ENCODE results near the gene GAB3. TPM values are rescaled to one million over a fixed set of nuclear protein-coding genes. Genes with fewer than 3 reads are reported as not detected.

GAB3 gene
- total and polyA plus RNA-seq, 12 donors = 1.9 to 11.8 (median 5.0) TPM

- 49 to 54% (median 51%) methylated on average over 6 of the region's 6 CpGs for WGBS, 4 donors
Measured at GRCh38 chrX:154719132-154719675, 31.7 kb downstream of the GAB3 start.

GRCh38 chrX:154718616-154719015 is 32.3 kb downstream of the GAB3 start:
- Histone ChIP-seq H3K4me3 (no peak overlapping the region), H3K27ac (peak overlapping the region in 2 of 5 donors; percentile 38 to 57), H3K36me3 (replicated peaks in 1 of 2) (no peaks in the 10 kb centered on the region), H3K4me1 (replicated peaks in 1 of 2) (peaks cover 0 to 10% of the 10 kb centered on the region in 2 donors), H3K27me3 (no peaks in the 10 kb centered on the region), H3K9me3 (replicated peaks in 1 of 3) (no peaks in the 10 kb centered on the region)
- WGBS, 4 donors = 70 to 76% (median 73%) methylated on average over 1 of the region's 1 CpG
- intact Hi-C loops (cut with DNase I) = no loop called here
- TF ChIP-seq POLR2A (IDR thresholded peaks at IDR 0.05) = no peak
- no peak for TF ChIP-seq CTCF (IDR thresholded peaks at IDR 0.05)
- no peak for DNase-seq

More at GRCh38 chrX:154719132-154719675, 31.7 kb downstream of the GAB3 start:
- H3K4me1 ChIP-seq (replicated peaks in 1 of 2) = peaks cover 0 to 10% of the 10 kb centered on the region in 2 donors
- no peaks in the 10 kb centered on the region for H3K27me3 ChIP-seq
- TF ChIP-seq CTCF (IDR thresholded peaks at IDR 0.05) (no peak), POLR2A (IDR thresholded peaks at IDR 0.05) (no peak)
- H3K36me3 ChIP-seq (replicated peaks in 1 of 2) = no peaks in the 10 kb centered on the region
- intact Hi-C loops (cut with DNase I) = no loop called here
- H3K9me3 ChIP-seq (replicated peaks in 1 of 3) = no peaks in the 10 kb centered on the region
- peak overlapping the region in 2 of 5 donors; percentile 38 to 57 for H3K27ac ChIP-seq
- DNase-seq = no peak
- H3K4me3 ChIP-seq = no peak overlapping the region

- 44 to 66% (median 52%) methylated on average over 6 to 7 of the region's 7 CpGs for WGBS, 4 donors
- DNase-seq = peak in 1 of 7 donors; percentile 59
- Histone ChIP-seq H3K4me3 (no peak overlapping the region), H3K4me1 (replicated peaks in 1 of 2) (peaks cover 0 to 10% of the 10 kb centered on the region in 2 donors), H3K27ac (peak overlapping the region in 2 of 5 donors; percentile 38 to 54), H3K36me3 (replicated peaks in 1 of 2) (no peaks in the 10 kb centered on the region), H3K9me3 (replicated peaks in 1 of 3) (no peaks in the 10 kb centered on the region), H3K27me3 (no peaks in the 10 kb centered on the region)
- TF ChIP-seq POLR2A (IDR thresholded peaks at IDR 0.05) (no peak), CTCF (IDR thresholded peaks at IDR 0.05) (no peak)
- intact Hi-C loops (cut with DNase I) = no loop called here
Measured at GRCh38 chrX:154717824-154718223, 33.1 kb downstream of the GAB3 start.

GRCh38 chrX:154715825-154716224 is 35.1 kb downstream of the GAB3 start:
- H3K4me3 ChIP-seq = no peak overlapping the region
- intact Hi-C loops (cut with DNase I) = no loop called here
- TF ChIP-seq CTCF (IDR thresholded peaks at IDR 0.05) (no peak), POLR2A (IDR thresholded peaks at IDR 0.05) (no peak)
- H3K36me3 ChIP-seq (replicated peaks in 1 of 2) = no peaks in the 10 kb centered on the region
- H3K9me3 ChIP-seq (replicated peaks in 1 of 3) = no peaks in the 10 kb centered on the region
- H3K27me3 ChIP-seq = no peaks in the 10 kb centered on the region
- 67 to 90% (median 78%) methylated on average over 4 to 5 of the region's 5 CpGs for WGBS, 4 donors
- H3K27ac ChIP-seq = no peak overlapping the region
- peaks cover 0 to 10% of the 10 kb centered on the region in 2 donors for H3K4me1 ChIP-seq (replicated peaks in 1 of 2)
- no peak for DNase-seq
